Cardiac muscle cell (in vitro differentiated cells and primary cell): ENCODE data around the gene ACTL8. TPM values are rescaled to one million over a fixed set of nuclear protein-coding genes. Genes with fewer than 3 reads are reported as not detected.

Experiments
- DNase-seq, 2 donors: peaks; one replicate each; pipeline versions ENCODE4 v3.0.0 to v3.0.0-alpha.2; 2010 to 2017; ENCODE audit warnings: low read depth in 1 of 2, low spot score in 1 of 2
- H3K27ac ChIP-seq: fragments of 200-600 bp; sonication (generic); 2 replicates; pipeline ENCODE4 v1.5.1; 2016
- H3K27me3 ChIP-seq: fragments of 200-600 bp; sonication (generic); 2 replicates; pipeline ENCODE4 v1.6.0; 2016; ENCODE audit warnings: control low read depth
- H3K36me3 ChIP-seq: fragments of 200-600 bp; sonication (generic); 2 replicates; pipeline ENCODE4 v1.5.1; 2016; ENCODE audit warnings: control low read depth
- H3K4me1 ChIP-seq: fragments of 200-600 bp; sonication (generic); 2 replicates; pipeline ENCODE4 v1.8.1; 2017; ENCODE audit warnings: low read depth, mild to moderate bottlenecking, mixed run types
- H3K4me3 ChIP-seq: fragments of 200-600 bp; sonication (generic); 2 replicates; pipeline ENCODE4 v1.5.1; 2016; ENCODE audit warnings: mild to moderate bottlenecking
- H3K9me3 ChIP-seq: fragments of 200-600 bp; sonication (generic); 2 replicates; pipeline ENCODE4 v1.5.1; 2017; ENCODE audit warnings: low read depth, mild to moderate bottlenecking, control low read depth
- CTCF ChIP-seq: IDR thresholded peaks from 2 replicates; pipeline ENCODE4 v1.5.1; 2012; ENCODE audit warnings: low read depth, mild to moderate bottlenecking, low read length
- polyA plus RNA-seq: library from polyadenylated mRNA; unstranded; fragments of >200 nt; fragmentation: Nextera tagmentation; extraction: Ambion mirVana; gene quantifications from 2 replicates; pipeline ENCODE4 v1.2.1, GENCODE V29; 2016
- total RNA-seq: library from RNA; depleted of rRNA; stranded (reverse); fragments of >200 nt; gene quantifications from 2 replicates; pipeline ENCODE4 v1.2.3, GENCODE V29; 2016

Gene ACTL8
- total and polyA plus RNA-seq, 2 experiments from 2014 or later: not detected

GRCh38 chr1:17746920-17747319 is 8.2 kb upstream of the ACTL8 start:
- no peaks in the 10 kb centered on the region for H3K27me3 ChIP-seq
- TF ChIP-seq CTCF: no peak
- H3K4me1 ChIP-seq: no peaks in the 10 kb centered on the region
- no peaks in the 10 kb centered on the region for H3K9me3 ChIP-seq
- no peaks in the 10 kb centered on the region for H3K36me3 ChIP-seq
- no peak overlapping the region for H3K4me3 ChIP-seq
- H3K27ac ChIP-seq: no peak overlapping the region
- no peak for DNase-seq

- Histone ChIP-seq H3K27me3 (no peaks in the 10 kb centered on the region), H3K36me3 (no peaks in the 10 kb centered on the region), H3K4me1 (no peaks in the 10 kb centered on the region), H3K27ac (no peak overlapping the region), H3K4me3 (no peak overlapping the region), H3K9me3 (no peaks in the 10 kb centered on the region)
- no peak for TF ChIP-seq CTCF
- no peak for DNase-seq
Measured at GRCh38 chr1:17750333-17750732, 4.8 kb upstream of the ACTL8 start.

- Histone ChIP-seq H3K36me3 (no peaks in the 10 kb centered on the region), H3K4me3 (no peak overlapping the region), H3K9me3 (no peaks in the 10 kb centered on the region), H3K4me1 (no peaks in the 10 kb centered on the region), H3K27ac (no peak overlapping the region), H3K27me3 (no peaks in the 10 kb centered on the region)
- no peak for DNase-seq
- TF ChIP-seq CTCF: no peak
Measured at GRCh38 chr1:17752356-17752755, 2.8 kb upstream of the ACTL8 start.

GRCh38 chr1:17757426-17757825 is 2.3 kb downstream of the ACTL8 start:
- TF ChIP-seq CTCF: no peak
- Histone ChIP-seq H3K4me1 (no peaks in the 10 kb centered on the region), H3K9me3 (no peaks in the 10 kb centered on the region), H3K4me3 (no peak overlapping the region), H3K27ac (no peak overlapping the region), H3K27me3 (no peaks in the 10 kb centered on the region), H3K36me3 (no peaks in the 10 kb centered on the region)
- no peak for DNase-seq

- Histone ChIP-seq H3K27me3 (no peaks in the 10 kb centered on the region), H3K36me3 (no peaks in the 10 kb centered on the region), H3K4me1 (no peaks in the 10 kb centered on the region), H3K4me3 (no peak overlapping the region), H3K27ac (no peak overlapping the region), H3K9me3 (no peaks in the 10 kb centered on the region)
- no peak for TF ChIP-seq CTCF
- no peak for DNase-seq
Measured at GRCh38 chr1:17759114-17759513, 4.0 kb downstream of the ACTL8 start.

- Histone ChIP-seq H3K9me3 (no peaks in the 10 kb centered on the region), H3K27me3 (no peaks in the 10 kb centered on the region), H3K4me1 (no peaks in the 10 kb centered on the region), H3K4me3 (no peak overlapping the region), H3K36me3 (no peaks in the 10 kb centered on the region), H3K27ac (no peak overlapping the region)
- DNase-seq: no peak
- no peak for TF ChIP-seq CTCF
Measured at GRCh38 chr1:17762313-17762712, 7.2 kb downstream of the ACTL8 start.
